AG04449 (cell line): ENCODE results near the gene QRICH2.
"Not testable (repeated sequence)": the region's sequence is repeated elsewhere in the genome, so short reads cannot be mapped to it uniquely, and the experiment has no call there.

Experiments used
- CTCF ChIA-PET: fragments of 350-600 bp; formaldehyde crosslinking; extraction: SDS; loops from one replicate; lab custom pipeline; 2021; ENCODE audit warnings: antibody characterized with exemption; lab: Yijun Ruan, JAX
- POLR2A ChIA-PET: fragments of 400-600, 350-600 bp; formaldehyde crosslinking; extraction: SDS; loops from one replicate; lab custom pipeline; 2020; ENCODE audit warnings: antibody characterized with exemption, inconsistent platforms; lab: Yijun Ruan, JAX
- DNase-seq: peaks from one replicate; pipeline ENCODE4 v3.0.0-alpha.2; 2010; ENCODE audit warnings: low read depth, low spot score
- H3K4me3 ChIP-seq: 2 replicates; pipeline ENCODE4 v1.5.1; 2011; ENCODE audit warnings: low read depth, mild to moderate bottlenecking, control low read depth, low read length
- TF ChIP-seq, protein P1 (sequence below): IDR thresholded peaks from one replicate; pipeline ENCODE4 v1.5.1; 2011; ENCODE audit warnings: mild to moderate bottlenecking, moderate library complexity, low read length, control low read depth, inconsistent platforms; ENCODE audit not compliant: insufficient read depth; ENCODE audit errors: missing control alignments

Gene QRICH2

DNA sequence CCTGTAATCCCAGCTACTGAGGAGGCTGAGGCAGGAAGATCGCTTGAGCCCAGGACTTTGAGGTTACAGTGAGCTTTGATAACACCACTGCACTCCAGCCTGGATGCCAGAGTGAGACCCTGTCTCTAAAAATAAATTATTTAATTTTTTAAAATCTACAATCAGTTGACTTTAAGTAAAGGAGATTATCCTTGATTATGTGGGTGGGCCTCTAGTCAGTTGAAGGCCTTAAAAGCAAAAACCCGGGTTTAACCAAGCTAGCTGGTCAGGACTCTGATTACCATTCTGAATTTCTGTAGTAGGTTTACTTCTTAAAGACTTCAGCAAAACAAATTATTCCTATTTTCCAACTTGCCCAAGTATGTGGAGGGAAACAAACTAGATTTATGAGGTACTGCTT lies 72.2 kb downstream of the QRICH2 start:
- ChIA-PET CTCF (interaction anchor here (1.2 to 1.4 kb wide), 2 partner anchors 63 to 94 kb away, joined by 3 read pairs; no protein-coding TSS in a partner anchor), POLR2A (interaction anchor here (0.6 kb wide), 1 partner anchor 15 kb away, joined by 3 read pairs; no protein-coding TSS in a partner anchor)
- no peak for DNase-seq
- TF ChIP-seq, protein P1, sequence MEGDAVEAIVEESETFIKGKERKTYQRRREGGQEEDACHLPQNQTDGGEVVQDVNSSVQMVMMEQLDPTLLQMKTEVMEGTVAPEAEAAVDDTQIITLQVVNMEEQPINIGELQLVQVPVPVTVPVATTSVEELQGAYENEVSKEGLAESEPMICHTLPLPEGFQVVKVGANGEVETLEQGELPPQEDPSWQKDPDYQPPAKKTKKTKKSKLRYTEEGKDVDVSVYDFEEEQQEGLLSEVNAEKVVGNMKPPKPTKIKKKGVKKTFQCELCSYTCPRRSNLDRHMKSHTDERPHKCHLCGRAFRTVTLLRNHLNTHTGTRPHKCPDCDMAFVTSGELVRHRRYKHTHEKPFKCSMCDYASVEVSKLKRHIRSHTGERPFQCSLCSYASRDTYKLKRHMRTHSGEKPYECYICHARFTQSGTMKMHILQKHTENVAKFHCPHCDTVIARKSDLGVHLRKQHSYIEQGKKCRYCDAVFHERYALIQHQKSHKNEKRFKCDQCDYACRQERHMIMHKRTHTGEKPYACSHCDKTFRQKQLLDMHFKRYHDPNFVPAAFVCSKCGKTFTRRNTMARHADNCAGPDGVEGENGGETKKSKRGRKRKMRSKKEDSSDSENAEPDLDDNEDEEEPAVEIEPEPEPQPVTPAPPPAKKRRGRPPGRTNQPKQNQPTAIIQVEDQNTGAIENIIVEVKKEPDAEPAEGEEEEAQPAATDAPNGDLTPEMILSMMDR: no peak
- H3K4me3 ChIP-seq: no peak overlapping the region

DNA sequence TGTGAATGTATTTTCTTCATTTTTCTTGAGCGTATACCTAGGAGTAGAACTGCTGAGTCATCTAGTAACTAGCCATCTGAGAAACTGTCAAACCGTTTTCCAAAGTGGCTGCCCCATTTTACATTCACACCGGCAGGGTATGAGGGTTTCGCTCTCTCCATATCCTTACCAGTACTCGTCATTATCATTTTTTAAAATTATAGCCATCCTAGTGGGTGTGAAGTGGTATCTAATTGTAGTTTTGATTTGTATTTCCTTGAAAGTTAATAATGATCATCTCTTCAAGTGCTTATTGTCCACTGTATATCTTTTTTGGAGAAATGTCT lies 73.8 kb downstream of the QRICH2 start:
- no peak for DNase-seq
- ChIA-PET POLR2A (no interaction called here), CTCF (interaction anchor here (1.0 kb wide), 1 partner anchor 9 kb away, joined by 3 read pairs; no protein-coding TSS in a partner anchor)
- TF ChIP-seq, protein P1: no peak
- no peak overlapping the region for H3K4me3 ChIP-seq

- TF ChIP-seq, protein P1: no peak
- CTCF ChIA-PET: interaction anchor here (1.0 kb wide), 2 partner anchors 10 to 52 kb away, joined by 3 to 5 read pairs; no protein-coding TSS in a partner anchor
- H3K4me3 ChIP-seq: no peak overlapping the region
- POLR2A ChIA-PET: no interaction called here
- DNase-seq: no peak
Observed at GRCh38 chr17:76233588-76234353, 74.3 kb downstream of the QRICH2 start.

GRCh38 chr17:76232342-76232741 lies 75.7 kb downstream of the QRICH2 start:
- ChIA-PET CTCF (interaction anchor here (0.9 kb wide), 1 partner anchor 12 kb away, joined by 5 read pairs; no protein-coding TSS in a partner anchor), POLR2A (no interaction called here)
- H3K4me3 ChIP-seq: no peak overlapping the region

DNA sequence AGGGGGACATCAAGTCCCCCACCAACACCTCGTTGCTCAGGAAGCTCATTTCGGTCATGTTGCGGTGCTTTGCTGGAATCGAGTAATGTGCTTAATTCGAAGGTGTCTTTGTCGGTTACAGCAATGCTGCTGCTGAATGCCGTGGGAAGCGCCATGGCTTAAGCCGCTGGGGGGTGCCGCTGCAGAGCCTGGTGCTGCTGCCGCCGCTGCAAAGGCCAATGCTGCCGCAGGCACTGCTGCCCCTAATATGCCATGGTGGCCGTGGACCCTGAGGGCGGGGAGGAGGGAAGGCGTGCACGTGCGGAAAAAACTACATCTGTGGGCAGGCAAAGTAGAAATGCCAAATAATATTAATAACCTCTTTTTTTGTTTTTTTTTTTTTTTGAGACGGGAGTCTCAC lies 81.3 kb downstream of the QRICH2 start:
- DNase-seq, POLR2A ChIA-PET, CTCF ChIA-PET, H3K4me3 ChIP-seq: not testable (repeated sequence)

More at GRCh38 chr17:76232342-76232741, 75.7 kb downstream of the QRICH2 start:
- peak; percentile 45 for DNase-seq
- TF ChIP-seq, protein P1: no peak

DNA sequence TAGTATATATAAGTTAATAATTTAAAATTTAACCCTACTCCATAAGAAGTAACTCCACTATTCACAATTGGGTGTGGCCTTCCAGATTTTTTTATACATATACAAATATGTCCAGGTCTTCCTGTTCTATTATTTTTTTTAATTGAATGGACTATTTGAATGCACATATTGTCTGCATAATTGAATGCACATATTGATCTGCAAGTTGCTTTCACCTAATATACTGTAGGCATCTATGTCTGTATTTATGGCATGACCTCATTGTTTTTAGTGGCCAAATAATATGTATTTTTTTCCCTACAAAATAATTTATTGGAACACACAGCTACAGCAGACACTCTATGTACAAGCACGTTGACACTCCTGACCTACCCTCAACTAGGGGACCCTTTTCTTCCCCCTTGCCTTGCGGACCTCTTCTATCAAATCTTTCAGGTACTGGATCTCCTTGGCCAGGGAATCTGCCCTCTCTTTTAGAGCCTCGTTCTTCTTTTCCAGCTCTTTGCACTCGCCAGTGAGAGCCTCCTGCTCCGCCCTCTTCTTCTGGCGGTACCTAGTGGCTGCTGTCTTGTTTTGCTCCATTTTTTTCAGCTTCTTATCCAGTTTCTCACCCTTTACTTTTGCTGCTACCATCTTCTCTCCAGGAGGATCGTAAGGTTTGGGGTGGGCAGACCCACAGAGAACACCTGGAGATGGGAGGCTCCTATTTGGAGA lies 82.5 kb downstream of the QRICH2 start:
- H3K4me3 ChIP-seq, DNase-seq, POLR2A ChIA-PET: not testable (repeated sequence)
- CTCF ChIA-PET: interaction anchor here (1.2 kb wide), 1 partner anchor 9 kb away, joined by 4 read pairs; no protein-coding TSS in a partner anchor
